A549 (cell line): ENCODE data around the gene KIFC3. TPM values are rescaled to one million over a fixed set of nuclear protein-coding genes. Genes with fewer than 3 reads are reported as not detected.

Experiments used
- ATAC-seq, 2 experiments: fragments of 200-7000 bp in 1 of 2; fragments of >200 bp in 1 of 2; cut with Nextera tagmentation in 1 of 2; cut with Tn5 transposase in 1 of 2; 3 replicates each; pipeline versions ENCODE4 v1.8.0 to v1.9.1; 2018 to 2020; ENCODE audit warnings: mild to moderate bottlenecking in 1 of 2, moderate library complexity in 1 of 2
- CTCF ChIA-PET: fragments of 300-600 bp; sonication (Branson Sonifier 250); formaldehyde crosslinking; extraction: SDS; loops from one replicate; lab custom pipeline; 2021; ENCODE audit warnings: antibody characterized with exemption, inconsistent platforms; lab: Yijun Ruan, JAX
- POLR2A ChIA-PET: fragments of 350-600 bp; formaldehyde crosslinking; extraction: SDS; loops from one replicate; lab custom pipeline; 2021; ENCODE audit warnings: antibody characterized with exemption, inconsistent platforms; lab: Yijun Ruan, JAX
- DNase-seq, 2 experiments: peaks; one replicate each; pipeline versions ENCODE4 v3.0.0 to v3.0.0-alpha.2; 2011 to 2016; ENCODE audit warnings: low read depth in 1 of 2, low spot score in 1 of 2
- FAIRE-seq: peaks from 2 replicates; lab custom pipeline; 2011; peaks lifted over from hg19 to GRCh38; lab: Jason Lieb, UNC
- H3K27ac ChIP-seq, 2 experiments: fragments of >200 bp; sonication (Bioruptor Twin); formaldehyde crosslinking; 3 replicates each; pipeline ENCODE4 v1.5.1; 2016 to 2017
- H3K4me1 ChIP-seq: fragments of >200 bp; sonication (Bioruptor Twin); formaldehyde crosslinking; 3 replicates; pipeline ENCODE4 v1.6.1; 2016
- H3K4me2 ChIP-seq: fragments of >200 bp; sonication (Bioruptor Twin); formaldehyde crosslinking; 3 replicates; pipeline ENCODE4 v1.6.1; 2016
- H3K4me3 ChIP-seq: fragments of >200 bp; sonication (Bioruptor Twin); formaldehyde crosslinking; 3 replicates; pipeline ENCODE4 v1.5.1; 2016
- H3K9me3 ChIP-seq: fragments of >200 bp; sonication (Bioruptor Twin); formaldehyde crosslinking; 3 replicates; pipeline ENCODE4 v1.6.1; 2016
- CEBPB ChIP-seq, 2 experiments: fragments of >200 bp in 1 of 2; sonication (Bioruptor Twin) in 1 of 2; formaldehyde crosslinking in 1 of 2; IDR thresholded peaks; 2 replicates each; pipeline ENCODE4 v1.6.1; 2012 to 2016
- CTCF ChIP-seq: fragments of >200 bp; sonication (Bioruptor Twin); formaldehyde crosslinking; IDR thresholded peaks from 3 replicates; pipeline ENCODE4 v1.5.1; 2016
- EHF ChIP-seq: fragments of 250-450 bp; sonication (Bioruptor Pico); IDR thresholded peaks from 2 replicates; pipeline ENCODE4 v1.5.0; 2020; ENCODE audit warnings: mild to moderate bottlenecking
- ESRRA ChIP-seq: fragments of 150-350 bp; IDR thresholded peaks from 2 replicates; pipeline ENCODE4 v1.6.1; 2014; ENCODE audit warnings: mild to moderate bottlenecking, low read length, borderline replicate concordance
- FOXS1 ChIP-seq: fragments of 250-450 bp; sonication (Bioruptor Pico); IDR thresholded peaks from 2 replicates; pipeline ENCODE4 v1.5.0; 2020; ENCODE audit warnings: mild to moderate bottlenecking, moderate library complexity
- HDAC2 ChIP-seq: fragments of 200-600 bp; sonication (generic); IDR thresholded peaks from 2 replicates; pipeline ENCODE4 v1.6.1; 2016
- JUNB ChIP-seq: fragments of >200 bp; sonication (Bioruptor Twin); formaldehyde crosslinking; IDR thresholded peaks from 2 replicates; pipeline ENCODE4 v1.6.1; 2016
- KDM1A ChIP-seq: fragments of 200-600 bp; sonication (generic); IDR thresholded peaks from 2 replicates; pipeline ENCODE4 v1.6.1; 2016; ENCODE audit warnings: low read depth, mild to moderate bottlenecking
- MYC ChIP-seq: IDR thresholded peaks from 2 replicates; pipeline ENCODE4 v1.6.1; 2012; ENCODE audit warnings: mild to moderate bottlenecking, inconsistent platforms, low read length, improper control_type of control experiment, borderline replicate concordance
- POLR2A ChIP-seq: IDR thresholded peaks from 2 replicates; pipeline ENCODE4 v1.6.1; 2012; ENCODE audit warnings: mild to moderate bottlenecking, low read length
- POLR2AphosphoS2 ChIP-seq: conservative IDR thresholded peaks from 2 replicates; pipeline ENCODE4 v1.6.1; 2012; ENCODE audit warnings: low read length, improper control_type of control experiment, inconsistent platforms
- RAD21 ChIP-seq, 2 experiments: fragments of >200 bp in 1 of 2; sonication (Bioruptor Twin) in 1 of 2; formaldehyde crosslinking in 1 of 2; IDR thresholded peaks in 1 of 2; conservative IDR thresholded peaks in 1 of 2; 2 replicates in 1 of 2; 3 replicates in 1 of 2; pipeline ENCODE4 v1.6.1; 2012 to 2018; ENCODE audit warnings: inconsistent platforms in 1 of 2
- RCOR1 ChIP-seq: fragments of 150-350 bp; IDR thresholded peaks from 2 replicates; pipeline ENCODE4 v1.6.1; 2014; ENCODE audit warnings: antibody characterized with exemption, low read length, low read depth
- RNF2 ChIP-seq: fragments of 200-600 bp; sonication (generic); IDR thresholded peaks from 2 replicates; pipeline ENCODE4 v1.6.1; 2016; ENCODE audit warnings: low read depth, mild to moderate bottlenecking, antibody characterized with exemption, moderate library complexity, borderline replicate concordance
- SMC3 ChIP-seq: fragments of >200 bp; sonication (Bioruptor Twin); formaldehyde crosslinking; IDR thresholded peaks from 3 replicates; pipeline ENCODE4 v1.6.1; 2018; ENCODE audit warnings: inconsistent platforms
- SREBF2 ChIP-seq: fragments of 450-650 bp; IDR thresholded peaks from 2 replicates; pipeline ENCODE4 v1.6.1; 2014; ENCODE audit warnings: mild to moderate bottlenecking, moderate library complexity
- ZFP36 ChIP-seq: fragments of 450-650 bp; IDR thresholded peaks from 2 replicates; pipeline ENCODE4 v1.6.1; 2014; ENCODE audit warnings: borderline replicate concordance; ENCODE audit not compliant: partially characterized antibody
- WGBS: methylation state at CpG from one replicate; pipeline ENCODE4 v1.1.6; 2017; ENCODE audit errors: missing lambda C conversion rate; 5-methylcytosine and 5-hydroxymethylcytosine counted together
- polyA plus RNA-seq, 4 experiments: library from polyadenylated mRNA; depleted of rRNA in 3 of 4; stranded (reverse); fragments of >200 nt; fragmentation: RNase III in 1 of 4; extraction: RNeasy Plus Mini Kit Qiagen cat#74134 plus additional on column Dnase treatment in 1 of 4; gene quantifications; 2 replicates in 3 of 4; 3 replicates in 1 of 4; pipeline ENCODE4 v1.2.3, GENCODE V29; 2011 to 2017
- TF ChIP-seq, protein P1 (sequence below): fragments of 250-450 bp; sonication (Bioruptor Pico); IDR thresholded peaks from 2 replicates; pipeline ENCODE4 v1.5.0; 2021; ENCODE audit warnings: mild to moderate bottlenecking, moderate library complexity, borderline replicate concordance

The KIFC3 gene
- polyA plus RNA-seq, 2 of the 4 experiments (the other 2 are of a cell fraction): 128 to 178 TPM

DNA sequence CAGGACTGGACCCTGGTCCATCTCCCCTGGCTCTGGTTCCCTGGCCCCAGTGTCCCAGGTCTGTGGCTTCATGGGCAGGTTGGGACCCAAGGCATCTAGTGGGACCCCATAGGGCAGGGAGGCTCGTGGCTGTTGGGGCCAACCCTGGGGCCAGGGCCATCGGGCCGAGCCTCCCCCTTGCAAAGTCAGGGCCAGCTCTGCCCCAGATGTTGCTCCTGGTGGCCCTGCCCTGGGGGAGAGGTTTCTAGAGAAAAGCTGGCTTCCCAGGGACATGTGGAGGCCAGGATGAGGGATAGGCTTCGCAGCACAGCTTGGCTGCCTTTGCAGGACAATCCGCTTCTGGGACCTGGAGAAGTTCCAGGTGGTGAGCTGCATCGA is 50.1 kb downstream of the KIFC3 start:
- H3K4me3 ChIP-seq: no peak overlapping the region
- no peak for ATAC-seq
- H3K9me3 ChIP-seq: no peaks in the 10 kb centered on the region
- WGBS: 89% methylated on average over 5 of the region's 6 CpGs
- TF ChIP-seq EHF (CRISPR knock-in tag) (no peak), RCOR1 (no peak), FOXS1 (CRISPR knock-in tag) (no peak), RNF2 (no peak), ESRRA (no peak), CEBPB (IDR thresholded peaks at IDR 0.05) (no peak), POLR2A (no peak)
- TF ChIP-seq, protein P1, sequence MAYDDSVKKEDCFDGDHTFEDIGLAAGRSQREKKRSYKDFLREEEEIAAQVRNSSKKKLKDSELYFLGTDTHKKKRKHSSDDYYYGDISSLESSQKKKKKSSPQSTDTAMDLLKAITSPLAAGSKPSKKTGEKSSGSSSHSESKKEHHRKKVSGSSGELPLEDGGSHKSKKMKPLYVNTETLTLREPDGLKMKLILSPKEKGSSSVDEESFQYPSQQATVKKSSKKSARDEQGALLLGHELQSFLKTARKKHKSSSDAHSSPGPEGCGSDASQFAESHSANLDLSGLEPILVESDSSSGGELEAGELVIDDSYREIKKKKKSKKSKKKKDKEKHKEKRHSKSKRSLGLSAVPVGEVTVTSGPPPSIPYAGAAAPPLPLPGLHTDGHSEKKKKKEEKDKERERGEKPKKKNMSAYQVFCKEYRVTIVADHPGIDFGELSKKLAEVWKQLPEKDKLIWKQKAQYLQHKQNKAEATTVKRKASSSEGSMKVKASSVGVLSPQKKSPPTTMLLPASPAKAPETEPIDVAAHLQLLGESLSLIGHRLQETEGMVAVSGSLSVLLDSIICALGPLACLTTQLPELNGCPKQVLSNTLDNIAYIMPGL: no peak
- TF ChIP-seq, all 56 proteins: peak for 0
- Histone ChIP-seq H3K4me2 (no peak overlapping the region), H3K27ac (no peak overlapping the region), H3K4me1 (peaks cover 28% of the 10 kb centered on the region)
- ChIA-PET CTCF (interaction anchor here (0.9 to 2.3 kb wide), 6 partner anchors 11 to 176 kb away, joined by 4 to 14 read pairs (median 6); no protein-coding TSS in a partner anchor), POLR2A (no interaction called here)
- DNase-seq (no peak), FAIRE-seq (no peak)

DNA sequence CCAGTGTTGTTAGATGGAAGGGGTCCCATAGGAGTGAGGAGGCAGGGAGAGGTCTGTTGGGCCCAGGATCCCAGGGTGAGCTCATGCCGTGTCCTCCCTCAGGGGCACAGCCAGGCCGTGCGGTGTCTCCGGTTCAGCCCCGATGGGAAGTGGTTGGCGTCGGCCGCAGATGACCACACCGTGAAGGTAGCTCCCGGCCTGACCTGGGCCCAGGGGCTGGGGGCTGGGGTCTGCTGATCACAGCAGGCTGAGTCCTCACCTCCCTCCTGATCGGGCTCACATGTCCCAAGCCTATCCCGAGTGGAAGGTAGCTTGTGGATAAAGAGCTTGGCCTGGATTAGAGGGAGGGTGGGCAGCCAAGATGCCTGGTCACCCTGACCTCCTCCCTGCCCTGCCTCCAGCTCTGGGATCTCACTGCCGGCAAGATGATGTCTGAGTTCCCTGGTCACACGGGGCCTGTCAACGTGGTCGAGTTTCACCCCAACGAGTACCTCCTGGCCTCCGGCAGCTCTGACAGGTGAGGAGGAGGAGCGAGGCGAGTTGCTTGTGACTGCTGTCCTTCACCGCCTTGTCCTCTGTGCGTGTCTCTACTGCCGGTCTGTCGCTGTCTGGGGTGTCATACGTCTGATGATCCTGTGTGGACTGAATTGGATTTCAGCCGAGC is 50.6 kb downstream of the KIFC3 start:
- no peak for FAIRE-seq
- 88% methylated on average over 23 of the region's 26 CpGs for WGBS

DNA sequence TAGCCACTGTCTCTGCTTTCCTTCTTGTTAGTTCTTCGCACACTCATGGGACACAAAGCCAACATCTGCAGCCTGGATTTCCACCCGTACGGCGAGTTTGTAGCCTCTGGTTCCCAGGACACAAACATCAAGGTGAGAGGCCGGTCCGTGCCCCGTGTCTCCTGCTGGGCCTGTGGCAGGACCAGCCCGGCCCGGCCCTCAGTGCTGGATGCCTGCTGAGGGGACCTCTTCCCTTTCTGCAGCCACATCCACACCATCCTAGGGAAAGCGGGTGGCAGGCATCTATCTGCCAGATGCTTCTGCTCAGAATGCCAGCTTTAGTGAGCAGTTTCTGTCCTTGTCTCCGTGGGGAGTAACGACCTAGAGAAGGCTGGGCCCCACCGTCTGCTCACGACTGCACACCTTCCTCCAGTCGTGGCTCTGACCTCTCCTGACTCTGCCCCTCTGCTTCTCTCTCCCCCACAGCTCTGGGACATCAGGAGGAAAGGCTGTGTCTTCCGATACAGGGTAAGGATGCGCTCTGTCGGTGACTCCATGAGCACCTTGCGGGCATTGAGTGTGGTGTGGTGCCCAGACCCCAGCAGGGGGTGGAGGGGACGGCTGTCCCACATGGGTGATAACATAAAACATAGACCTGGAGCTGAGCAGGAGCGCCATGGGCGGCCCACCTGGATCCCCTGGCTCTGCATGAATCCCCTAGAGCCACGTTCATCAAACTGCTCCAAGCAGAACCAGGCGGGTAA is 51.3 kb downstream of the KIFC3 start:
- no peak overlapping the region for H3K4me3 ChIP-seq
- POLR2A ChIA-PET: no interaction called here
- FAIRE-seq (no peak), ATAC-seq (no peak), DNase-seq (no peak)
- H3K4me2 ChIP-seq: no peak overlapping the region
- peaks cover 16% of the 10 kb centered on the region for H3K4me1 ChIP-seq
- H3K27ac ChIP-seq: no peak overlapping the region
- WGBS: 89% methylated on average over 24 of the region's 24 CpGs
- no peaks in the 10 kb centered on the region for H3K9me3 ChIP-seq
- TF ChIP-seq KDM1A (no peak), RCOR1 (no peak)
- CTCF ChIA-PET: interaction anchor here (0.9 to 2.3 kb wide), 7 partner anchors 10 to 268 kb away, joined by 3 to 14 read pairs (median 5); no protein-coding TSS in a partner anchor

More for the DNA sequence above, 50.6 kb downstream of the KIFC3 start:
- no peak for DNase-seq
- H3K4me1 ChIP-seq: peaks cover 23% of the 10 kb centered on the region
- H3K9me3 ChIP-seq: no peaks in the 10 kb centered on the region
- TF ChIP-seq POLR2AphosphoS2 (no peak), HDAC2 (no peak), EHF (CRISPR knock-in tag) (no peak), SMC3 (no peak), ZFP36 (no peak), MYC (no peak), JUNB (no peak), RCOR1 (no peak), CTCF (no peak), SREBF2 (no peak), RAD21 (conservative IDR thresholded peaks at IDR 0.05 in 1 of 2, IDR thresholded peaks at IDR 0.05 in 1 of 2) (no peak)
- ChIA-PET CTCF (interaction anchor here (0.9 to 2.3 kb wide), 7 partner anchors 9 to 175 kb away, joined by 3 to 14 read pairs (median 6); no protein-coding TSS in a partner anchor), POLR2A (no interaction called here)
- H3K4me2 ChIP-seq: no peak overlapping the region
- no peak for ATAC-seq
- no peak overlapping the region for H3K27ac ChIP-seq
- H3K4me3 ChIP-seq: no peak overlapping the region
